22Rv1 (cell line): ENCODE data around the gene CGNL1.

Source experiments
- ZFX ChIP-seq: fragments of 450-650 bp; IDR thresholded peaks from 2 replicates; pipeline ENCODE4 v1.6.1; 2017; ENCODE audit warnings: antibody characterized with exemption, borderline replicate concordance
- TF ChIP-seq, protein P1 (sequence below): fragments of 450-650 bp; IDR thresholded peaks from 2 replicates; pipeline ENCODE4 v1.5.1; 2017; ENCODE audit warnings: mild to moderate bottlenecking

DNA sequence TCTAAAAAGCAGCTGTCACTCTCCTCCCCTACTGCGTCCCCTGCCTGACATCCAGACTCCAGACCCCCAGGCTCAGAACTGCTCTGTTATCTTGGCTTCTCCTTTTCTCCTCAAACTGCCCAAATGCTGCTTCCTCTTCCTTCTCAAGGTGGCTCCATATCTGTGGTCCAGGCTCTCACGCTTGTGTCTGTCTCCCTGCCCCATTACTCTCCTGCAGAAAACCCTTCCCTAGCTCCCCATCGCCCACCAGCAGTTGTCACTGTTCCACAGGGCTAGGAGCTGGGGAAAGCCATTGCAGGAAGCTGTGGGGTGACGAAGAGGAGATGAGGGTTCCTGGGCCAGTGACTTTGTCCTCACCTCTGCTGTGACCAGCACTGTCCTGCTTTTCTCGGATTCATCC lies 30.7 kb upstream of the CGNL1 start:
- TF ChIP-seq, protein P1, sequence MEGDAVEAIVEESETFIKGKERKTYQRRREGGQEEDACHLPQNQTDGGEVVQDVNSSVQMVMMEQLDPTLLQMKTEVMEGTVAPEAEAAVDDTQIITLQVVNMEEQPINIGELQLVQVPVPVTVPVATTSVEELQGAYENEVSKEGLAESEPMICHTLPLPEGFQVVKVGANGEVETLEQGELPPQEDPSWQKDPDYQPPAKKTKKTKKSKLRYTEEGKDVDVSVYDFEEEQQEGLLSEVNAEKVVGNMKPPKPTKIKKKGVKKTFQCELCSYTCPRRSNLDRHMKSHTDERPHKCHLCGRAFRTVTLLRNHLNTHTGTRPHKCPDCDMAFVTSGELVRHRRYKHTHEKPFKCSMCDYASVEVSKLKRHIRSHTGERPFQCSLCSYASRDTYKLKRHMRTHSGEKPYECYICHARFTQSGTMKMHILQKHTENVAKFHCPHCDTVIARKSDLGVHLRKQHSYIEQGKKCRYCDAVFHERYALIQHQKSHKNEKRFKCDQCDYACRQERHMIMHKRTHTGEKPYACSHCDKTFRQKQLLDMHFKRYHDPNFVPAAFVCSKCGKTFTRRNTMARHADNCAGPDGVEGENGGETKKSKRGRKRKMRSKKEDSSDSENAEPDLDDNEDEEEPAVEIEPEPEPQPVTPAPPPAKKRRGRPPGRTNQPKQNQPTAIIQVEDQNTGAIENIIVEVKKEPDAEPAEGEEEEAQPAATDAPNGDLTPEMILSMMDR = no peak
- TF ChIP-seq ZFX = no peak
